HepG2 (cell line): ENCODE results near the gene FBH1.

Source experiments
- CTCF ChIP-seq: sonication (generic); formaldehyde crosslinking; IDR thresholded peaks from 2 replicates; pipeline ENCODE4 v1.5.0; 2020; ENCODE audit warnings: mild to moderate bottlenecking, missing genetic modification reagents, moderate library complexity
- KLF9 ChIP-seq: IDR thresholded peaks from 2 replicates; pipeline ENCODE4 v1.6.1; 2016; ENCODE audit warnings: low read depth
- PRDM10 ChIP-seq: sonication (generic); formaldehyde crosslinking; IDR thresholded peaks from 2 replicates; pipeline ENCODE4 v1.4.0; 2020; ENCODE audit warnings: low read depth, missing genetic modification reagents
- SIN3A ChIP-seq: IDR thresholded peaks from 2 replicates; pipeline ENCODE4 v1.6.1; 2011; ENCODE audit warnings: low read depth, mild to moderate bottlenecking, control low read depth, low read length, borderline replicate concordance
- TMF1 ChIP-seq: sonication (generic); formaldehyde crosslinking; IDR thresholded peaks from 2 replicates; pipeline ENCODE4 v1.8.1; 2022; ENCODE audit warnings: low read depth, missing genetic modification reagents

GRCh38 chr10:5911670-5912069 lies 21.6 kb downstream of the FBH1 start:
- no peak for TF ChIP-seq SIN3A
- no peak for TF ChIP-seq KLF9 (CRISPR knock-in tag)
- no peak for TF ChIP-seq CTCF
- TF ChIP-seq TMF1 (CRISPR knock-in tag), result no peak
- no peak for TF ChIP-seq PRDM10 (CRISPR knock-in tag)
